Loucy (cell line): ENCODE measurements around the gene IFT88.
"Not testable (repeated sequence)": the region's sequence is repeated elsewhere in the genome, so short reads cannot be mapped to it uniquely, and the experiment has no call there.

ENCODE experiments used
- H2AFZ ChIP-seq: fragments of 200-600 bp; sonication (generic); 2 replicates; pipeline ENCODE4 v1.6.0; 2016; ENCODE audit warnings: antibody characterized with exemption, mild to moderate bottlenecking, low read length, moderate library complexity
- H3F3A ChIP-seq: fragments of 200-600 bp; 2 replicates; pipeline ENCODE4 v1.6.0; 2016; ENCODE audit warnings: antibody characterized with exemption, low read depth, mild to moderate bottlenecking
- H3K27me3 ChIP-seq: fragments of 200-600 bp; sonication (generic); 2 replicates; pipeline ENCODE4 v1.6.1; 2014; ENCODE audit warnings: low read length, mild to moderate bottlenecking; ENCODE audit not compliant: insufficient read depth, poor library complexity, severe bottlenecking
- H3K36me3 ChIP-seq: fragments of 200-600 bp; sonication (generic); 2 replicates; pipeline ENCODE4 v1.6.1; 2016; ENCODE audit warnings: low read length; ENCODE audit not compliant: insufficient read depth
- H3K4me1 ChIP-seq: fragments of 200-600 bp; sonication (generic); 2 replicates; pipeline ENCODE4 v1.5.1; 2014; ENCODE audit warnings: low read length, mild to moderate bottlenecking; ENCODE audit not compliant: insufficient read depth, poor library complexity, severe bottlenecking
- H3K4me2 ChIP-seq: fragments of 200-600 bp; sonication (generic); 2 replicates; pipeline ENCODE4 v1.6.0; 2014; ENCODE audit warnings: antibody characterized with exemption, low read length, low read depth, mild to moderate bottlenecking; ENCODE audit not compliant: poor library complexity, severe bottlenecking
- H3K4me3 ChIP-seq: fragments of 200-600 bp; sonication (generic); 2 replicates; pipeline ENCODE4 v1.5.1; 2014; ENCODE audit warnings: low read length, mild to moderate bottlenecking, mixed read lengths; ENCODE audit not compliant: poor library complexity, severe bottlenecking
- H3K79me2 ChIP-seq: fragments of 200-600 bp; sonication (generic); 2 replicates; pipeline ENCODE4 v1.6.1; 2014; ENCODE audit warnings: low read length; ENCODE audit not compliant: insufficient read depth
- H3K9ac ChIP-seq: fragments of 200-600 bp; sonication (generic); 2 replicates; pipeline ENCODE4 v1.6.0; 2014; ENCODE audit warnings: mild to moderate bottlenecking, low read depth, low read length, moderate library complexity; ENCODE audit not compliant: poor library complexity, severe bottlenecking
- H3K9me2 ChIP-seq: fragments of 200-600 bp; sonication (generic); replicated peaks from 2 replicates; pipeline ENCODE4 v1.6.1; 2016; ENCODE audit warnings: low read depth, low read length, mixed read lengths
- H3K9me3 ChIP-seq: fragments of 200-600 bp; sonication (generic); 2 replicates; pipeline ENCODE4 v1.6.1; 2014; ENCODE audit warnings: mild to moderate bottlenecking, antibody characterized with exemption, low read length, low read depth; ENCODE audit not compliant: insufficient read depth
- H4K20me1 ChIP-seq: fragments of 200-600 bp; sonication (generic); 2 replicates; pipeline ENCODE4 v1.6.0; 2014; ENCODE audit warnings: antibody characterized with exemption, low read length, mild to moderate bottlenecking; ENCODE audit not compliant: insufficient read depth, poor library complexity, severe bottlenecking
- CTCF ChIP-seq: fragments of 200-600 bp; sonication (generic); conservative IDR thresholded peaks from 2 replicates; pipeline ENCODE4 v1.5.1; 2014; ENCODE audit warnings: mild to moderate bottlenecking, antibody characterized with exemption, low read length
- EZH2phosphoT487 ChIP-seq: fragments of 200-600 bp; IDR thresholded peaks from 2 replicates; pipeline ENCODE4 v1.6.1; 2018; ENCODE audit warnings: antibody characterized with exemption, mild to moderate bottlenecking, moderate library complexity, borderline replicate concordance

IFT88 gene

GRCh38 chr13:20673715-20674114 is 106.8 kb downstream of the IFT88 start:
- Histone ChIP-seq H3K27me3 (no peaks in the 10 kb centered on the region), H4K20me1 (no peaks in the 10 kb centered on the region), H2AFZ (no peak overlapping the region), H3K9me3 (no peaks in the 10 kb centered on the region), H3K36me3 (no peaks in the 10 kb centered on the region), H3K4me2 (no peak overlapping the region), H3K4me3 (no peak overlapping the region), H3K79me2 (no peaks in the 10 kb centered on the region), H3F3A (no peaks in the 10 kb centered on the region), H3K9me2 (no peaks in the 10 kb centered on the region), H3K9ac (no peak overlapping the region), H3K4me1 (peaks cover 9% of the 10 kb centered on the region)
- TF ChIP-seq CTCF (no peak), EZH2phosphoT487 (no peak)

GRCh38 chr13:20676213-20676612 is 109.3 kb downstream of the IFT88 start:
- Histone ChIP-seq H3K4me3 (no peak overlapping the region), H3K27me3 (no peaks in the 10 kb centered on the region), H4K20me1 (no peaks in the 10 kb centered on the region), H3K4me1 (no peaks in the 10 kb centered on the region), H3K79me2 (no peaks in the 10 kb centered on the region), H2AFZ (no peak overlapping the region), H3K9me2 (no peaks in the 10 kb centered on the region), H3K9me3 (no peaks in the 10 kb centered on the region), H3K9ac (no peak overlapping the region), H3F3A (no peaks in the 10 kb centered on the region), H3K4me2 (no peak overlapping the region), H3K36me3 (no peaks in the 10 kb centered on the region)
- no peak for TF ChIP-seq EZH2phosphoT487
- TF ChIP-seq CTCF, result no peak

- H2AFZ ChIP-seq, H3K9me3 ChIP-seq, H3K27me3 ChIP-seq, H3F3A ChIP-seq, H3K9ac ChIP-seq, H4K20me1 ChIP-seq, H3K9me2 ChIP-seq, H3K79me2 ChIP-seq, H3K4me1 ChIP-seq, H3K4me2 ChIP-seq, H3K4me3 ChIP-seq, H3K36me3 ChIP-seq: not testable (repeated sequence)
These were observed 111.6 kb downstream of the IFT88 start for GRCh38 chr13:20678606-20679005.

GRCh38 chr13:20679879-20680278 is 112.9 kb downstream of the IFT88 start:
- no peaks in the 10 kb centered on the region for H4K20me1 ChIP-seq
- H3K4me3 ChIP-seq, result no peak overlapping the region
- TF ChIP-seq EZH2phosphoT487 (no peak), CTCF (no peak)
- H3K4me2 ChIP-seq, result no peak overlapping the region
- no peaks in the 10 kb centered on the region for H3F3A ChIP-seq
- no peaks in the 10 kb centered on the region for H3K36me3 ChIP-seq
- H3K9me3 ChIP-seq, result no peaks in the 10 kb centered on the region
- no peaks in the 10 kb centered on the region for H3K79me2 ChIP-seq
- H3K9me2 ChIP-seq, result no peaks in the 10 kb centered on the region
- no peak overlapping the region for H2AFZ ChIP-seq
- H3K4me1 ChIP-seq, result no peaks in the 10 kb centered on the region
- no peak overlapping the region for H3K9ac ChIP-seq
- H3K27me3 ChIP-seq, result no peaks in the 10 kb centered on the region
